Measurements from ENCODE around the gene TLE4. TPM values are rescaled to one million over a fixed set of nuclear protein-coding genes. Genes with fewer than 3 reads are reported as not detected.

TLE4 gene
- total RNA-seq, 1 donor from 2014 or later: 62.6 TPM

- intact Hi-C loops (cut with micrococcal nuclease): no loop called here
- DNase-seq: no peak
- no peak overlapping the region for H3K27ac Mint-ChIP-seq
- no peaks in the 10 kb centered on the region for H3K36me3 Mint-ChIP-seq (ENCODE audit: low read depth)
- H3K27me3 Mint-ChIP-seq: no peaks in the 10 kb centered on the region
- POLR2A ChIA-PET: no interaction called here
- H3K9me3 Mint-ChIP-seq: peaks cover 2% of the 10 kb centered on the region
- H3K4me1 Mint-ChIP-seq: no peaks in the 10 kb centered on the region
- ATAC-seq (ENCODE audit: low read depth): no peak
- no peak overlapping the region for H3K4me3 Mint-ChIP-seq
- CTCF ChIA-PET: no interaction called here
- TF ChIP-seq, protein P1, sequence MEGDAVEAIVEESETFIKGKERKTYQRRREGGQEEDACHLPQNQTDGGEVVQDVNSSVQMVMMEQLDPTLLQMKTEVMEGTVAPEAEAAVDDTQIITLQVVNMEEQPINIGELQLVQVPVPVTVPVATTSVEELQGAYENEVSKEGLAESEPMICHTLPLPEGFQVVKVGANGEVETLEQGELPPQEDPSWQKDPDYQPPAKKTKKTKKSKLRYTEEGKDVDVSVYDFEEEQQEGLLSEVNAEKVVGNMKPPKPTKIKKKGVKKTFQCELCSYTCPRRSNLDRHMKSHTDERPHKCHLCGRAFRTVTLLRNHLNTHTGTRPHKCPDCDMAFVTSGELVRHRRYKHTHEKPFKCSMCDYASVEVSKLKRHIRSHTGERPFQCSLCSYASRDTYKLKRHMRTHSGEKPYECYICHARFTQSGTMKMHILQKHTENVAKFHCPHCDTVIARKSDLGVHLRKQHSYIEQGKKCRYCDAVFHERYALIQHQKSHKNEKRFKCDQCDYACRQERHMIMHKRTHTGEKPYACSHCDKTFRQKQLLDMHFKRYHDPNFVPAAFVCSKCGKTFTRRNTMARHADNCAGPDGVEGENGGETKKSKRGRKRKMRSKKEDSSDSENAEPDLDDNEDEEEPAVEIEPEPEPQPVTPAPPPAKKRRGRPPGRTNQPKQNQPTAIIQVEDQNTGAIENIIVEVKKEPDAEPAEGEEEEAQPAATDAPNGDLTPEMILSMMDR (IDR thresholded peaks at IDR 0.05): no peak
Observed at GRCh38 chr9:79555474-79556089, 16.2 kb upstream of the TLE4 start.

DNA sequence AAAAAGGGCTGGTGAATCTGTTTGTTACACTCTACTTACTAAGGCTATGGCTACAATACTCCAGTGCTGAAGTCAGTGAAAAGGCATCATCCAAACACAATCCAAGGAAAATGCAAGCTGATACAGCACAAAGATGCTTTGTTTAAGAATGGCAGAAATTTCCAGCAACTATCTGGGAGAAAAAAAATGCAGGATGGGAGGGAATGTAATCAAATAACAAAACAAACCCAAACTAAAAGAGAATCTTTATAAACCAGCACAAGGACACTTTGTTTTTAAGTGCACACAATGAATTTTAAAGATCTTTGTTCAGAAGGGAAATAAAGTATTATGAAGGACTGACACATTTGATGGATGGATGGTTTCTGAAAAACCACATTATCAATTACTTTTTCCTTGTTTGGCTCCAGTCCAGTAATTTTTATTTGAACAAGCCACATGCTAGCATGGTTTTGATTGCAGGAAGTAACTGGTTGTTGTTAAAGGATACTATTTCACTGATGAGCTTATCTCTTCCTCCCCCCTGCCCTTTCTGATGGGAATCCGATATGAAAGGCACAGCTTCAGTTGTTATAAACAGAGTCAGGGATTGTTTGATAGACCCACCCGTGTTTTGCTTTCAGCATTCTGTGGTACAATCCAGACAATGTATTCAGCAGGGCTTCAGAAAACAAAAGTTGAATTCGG lies 12.1 kb upstream of the TLE4 start:
- TF ChIP-seq, protein P1 (IDR thresholded peaks at IDR 0.05): no peak
- ATAC-seq (ENCODE audit: low read depth) (no peak), DNase-seq (no peak)
- POLR2A ChIA-PET: no interaction called here
- Mint-ChIP-seq H3K27ac (no peak overlapping the region), H3K36me3 (ENCODE audit: low read depth) (no peaks in the 10 kb centered on the region), H3K9me3 (no peaks in the 10 kb centered on the region), H3K4me1 (no peaks in the 10 kb centered on the region), H3K27me3 (peaks cover 3% of the 10 kb centered on the region), H3K4me3 (no peak overlapping the region)
- CTCF ChIA-PET: no interaction called here
- intact Hi-C loops (cut with micrococcal nuclease): no loop called here

DNA sequence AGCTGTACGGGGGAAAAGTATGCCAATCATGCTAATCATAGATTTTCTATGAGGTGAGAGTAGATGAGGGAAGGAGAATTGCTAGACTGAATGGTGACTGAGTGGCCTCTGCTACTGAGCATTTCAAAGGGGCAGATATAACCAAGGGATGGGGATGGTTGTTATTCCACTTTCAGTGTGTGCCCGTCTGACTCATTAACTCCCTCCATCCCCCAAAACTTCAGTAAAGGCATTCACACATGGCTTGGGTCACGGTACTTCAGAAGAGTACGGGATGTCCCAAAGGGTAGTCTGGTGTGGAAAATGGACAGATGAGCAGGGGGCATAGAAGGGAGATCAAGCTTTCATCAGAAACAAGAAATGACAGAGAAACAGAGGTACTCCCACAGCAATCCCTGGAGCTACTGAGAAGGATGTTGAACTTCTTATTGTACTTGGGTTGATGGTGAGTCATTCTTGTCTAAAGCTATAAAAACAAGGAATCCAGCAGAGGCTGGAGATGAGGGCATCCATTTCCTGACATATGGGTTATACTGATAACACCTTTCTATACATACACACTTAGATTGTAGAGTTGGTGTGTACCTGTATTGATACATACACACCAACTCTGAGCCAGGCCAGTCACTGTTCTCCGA lies 8.9 kb upstream of the TLE4 start:
- Mint-ChIP-seq H3K36me3 (ENCODE audit: low read depth) (no peaks in the 10 kb centered on the region), H3K4me3 (no peak overlapping the region), H3K4me1 (peaks cover 2% of the 10 kb centered on the region), H3K27ac (no peak overlapping the region), H3K27me3 (peaks cover 7% of the 10 kb centered on the region), H3K9me3 (no peaks in the 10 kb centered on the region)
- intact Hi-C loops (cut with micrococcal nuclease): no loop called here
- DNase-seq: no peak
- ChIA-PET POLR2A (no interaction called here), CTCF (interaction anchor here (0.7 kb wide), 1 partner anchor 24 kb away, joined by 3 read pairs; no protein-coding TSS in a partner anchor)
- no peak for ATAC-seq (ENCODE audit: low read depth)
- TF ChIP-seq, protein P1 (IDR thresholded peaks at IDR 0.05): no peak

DNA sequence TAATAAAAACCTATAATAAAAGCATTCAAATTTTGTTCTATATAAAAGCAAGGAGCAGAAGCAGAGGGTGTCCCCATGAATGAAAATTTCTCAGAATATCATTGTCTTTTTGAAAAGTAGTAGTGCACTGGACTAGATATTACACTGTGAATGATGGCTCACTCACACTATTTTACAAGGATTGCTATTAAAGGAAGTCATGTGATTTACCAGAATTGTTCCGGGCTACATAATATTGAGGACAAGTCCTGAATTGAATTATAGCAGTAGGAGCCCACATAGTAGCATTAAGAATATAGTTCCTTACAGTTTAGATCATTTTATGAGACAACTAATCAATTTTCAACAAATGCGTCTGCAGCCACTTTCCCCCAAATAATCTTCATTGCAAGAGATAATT lies 7.7 kb upstream of the TLE4 start:
- Mint-ChIP-seq H3K4me1 (peaks cover 10% of the 10 kb centered on the region), H3K9me3 (no peaks in the 10 kb centered on the region), H3K36me3 (ENCODE audit: low read depth) (no peaks in the 10 kb centered on the region), H3K4me3 (no peak overlapping the region), H3K27ac (no peak overlapping the region), H3K27me3 (peaks cover 7% of the 10 kb centered on the region)
- intact Hi-C loops (cut with micrococcal nuclease): no loop called here
- DNase-seq: no peak
- no peak for ATAC-seq (ENCODE audit: low read depth)
- CTCF ChIA-PET: no interaction called here
- POLR2A ChIA-PET: no interaction called here
- TF ChIP-seq, protein P1 (IDR thresholded peaks at IDR 0.05): no peak

DNA sequence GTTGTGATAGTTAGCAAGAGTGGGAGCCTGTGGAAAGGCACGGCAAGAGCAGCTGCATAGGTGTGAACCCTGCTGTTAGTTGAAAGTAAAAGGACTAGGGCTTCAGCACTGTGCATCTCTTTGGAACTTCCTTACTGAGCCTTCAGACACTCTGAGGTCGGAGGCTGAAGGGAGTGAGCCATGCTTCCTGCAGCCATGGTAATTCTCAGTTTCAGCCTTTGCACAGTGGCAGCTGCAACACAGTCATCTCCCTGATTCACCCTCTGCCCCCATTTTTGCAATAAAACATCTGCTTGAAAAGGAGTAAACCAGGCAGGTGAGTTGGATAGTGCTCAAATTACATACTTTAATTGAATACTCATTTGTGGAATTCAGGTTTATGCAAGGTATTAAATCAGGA lies 6.5 kb upstream of the TLE4 start:
- ChIA-PET CTCF (no interaction called here), POLR2A (no interaction called here)
- Mint-ChIP-seq H3K4me1 (peaks cover 16% of the 10 kb centered on the region), H3K4me3 (no peak overlapping the region), H3K27ac (no peak overlapping the region), H3K9me3 (no peaks in the 10 kb centered on the region), H3K36me3 (ENCODE audit: low read depth) (no peaks in the 10 kb centered on the region), H3K27me3 (peaks cover 7% of the 10 kb centered on the region)
- ATAC-seq (ENCODE audit: low read depth) (peak; percentile 66), DNase-seq (no peak)
- TF ChIP-seq, protein P1 (IDR thresholded peaks at IDR 0.05): no peak
- intact Hi-C loops (cut with micrococcal nuclease): no loop called here

All from activated B cell treated with CpG ODN at 0.5 μM for 24 hours (primary cell).